GM23338 (cell line): Measurements from ENCODE around the gene MYO1E. TPM values are rescaled to one million over a fixed set of nuclear protein-coding genes. Genes with fewer than 3 reads are reported as not detected.

Experiments
- ATAC-seq: fragments of 200-7000 bp; cut with Tn5 transposase; 3 replicates; pipeline ENCODE4 v1.9.1; 2020
- DNase-seq: peaks from one replicate; pipeline ENCODE4 v3.0.0-alpha.2; 2015; ENCODE audit warnings: low spot score
- H2AFZ ChIP-seq: fragments of 200-600 bp; sonication (generic); 2 replicates; pipeline ENCODE4 v1.8.0; 2016; ENCODE audit warnings: antibody characterized with exemption, mild to moderate bottlenecking, moderate library complexity
- H3F3A ChIP-seq: fragments of 200-600 bp; sonication (generic); replicated peaks from 2 replicates; pipeline ENCODE4 v1.8.0; 2017; ENCODE audit warnings: antibody characterized with exemption, mixed run types, low read depth
- H3K27ac ChIP-seq: fragments of 200-600 bp; sonication (generic); 2 replicates; pipeline ENCODE4 v1.6.1; 2016; ENCODE audit warnings: low read depth
- H3K27me3 ChIP-seq: fragments of 200-600 bp; sonication (generic); 2 replicates; pipeline ENCODE4 v1.8.0; 2016; ENCODE audit warnings: mild to moderate bottlenecking, mixed run types, moderate library complexity; ENCODE audit not compliant: insufficient read depth
- H3K36me3 ChIP-seq: fragments of 200-600 bp; sonication (generic); 2 replicates; pipeline ENCODE4 v1.8.0; 2016; ENCODE audit warnings: mild to moderate bottlenecking; ENCODE audit not compliant: insufficient read depth
- H3K4me1 ChIP-seq: fragments of 200-600 bp; sonication (generic); 2 replicates; pipeline ENCODE4 v1.8.0; 2016; ENCODE audit warnings: mild to moderate bottlenecking, moderate library complexity; ENCODE audit not compliant: insufficient read depth
- H3K4me2 ChIP-seq: fragments of 200-600 bp; sonication (generic); 2 replicates; pipeline ENCODE4 v1.7.1; 2017; ENCODE audit warnings: mixed run types
- H3K4me3 ChIP-seq: fragments of 200-600 bp; sonication (generic); 2 replicates; pipeline ENCODE4 v1.6.1; 2016; ENCODE audit warnings: mixed run types
- H3K79me2 ChIP-seq: fragments of 200-600 bp; sonication (generic); replicated peaks from 2 replicates; pipeline ENCODE4 v1.8.0; 2017; ENCODE audit warnings: mild to moderate bottlenecking; ENCODE audit not compliant: insufficient read depth
- H3K9me2 ChIP-seq: fragments of 200-600 bp; sonication (generic); 2 replicates; pipeline ENCODE4 v1.8.0; 2017; ENCODE audit not compliant: insufficient read depth
- H4K20me1 ChIP-seq: fragments of 200-600 bp; sonication (generic); replicated peaks from 2 replicates; pipeline ENCODE4 v1.8.0; 2017; ENCODE audit warnings: mild to moderate bottlenecking; ENCODE audit not compliant: insufficient read depth
- H3K27ac Mint-ChIP-seq: 2 replicates; pipeline ENCODE4 v1.8.0; 2020; ENCODE audit warnings: inconsistent platforms, mild to moderate bottlenecking, moderate library complexity, mixed read lengths
- H3K27me3 Mint-ChIP-seq: 3 replicates; pipeline ENCODE4 v1.8.0; 2022; ENCODE audit warnings: low read depth, mild to moderate bottlenecking, moderate library complexity, mixed read lengths, inconsistent platforms; ENCODE audit not compliant: insufficient read depth, poor library complexity
- H3K36me3 Mint-ChIP-seq: 3 replicates; pipeline ENCODE4 v1.8.0; 2021; ENCODE audit warnings: low read depth, mild to moderate bottlenecking, inconsistent platforms, moderate library complexity, mixed read lengths
- H3K4me1 Mint-ChIP-seq: 3 replicates; pipeline ENCODE4 v1.8.0; 2020; ENCODE audit warnings: mild to moderate bottlenecking, inconsistent platforms, mixed read lengths
- H3K4me3 Mint-ChIP-seq: 3 replicates; pipeline ENCODE4 v1.8.0; 2021; ENCODE audit warnings: moderate library complexity, mild to moderate bottlenecking, inconsistent platforms, mixed read lengths
- H3K9me3 Mint-ChIP-seq: 3 replicates; pipeline ENCODE4 v1.8.0; 2020; ENCODE audit warnings: moderate library complexity, mild to moderate bottlenecking, inconsistent platforms, mixed read lengths
- EZH2 ChIP-seq: fragments of 200-600 bp; sonication (generic); IDR thresholded peaks from one replicate; pipeline ENCODE4 v1.8.0; 2017; ENCODE audit warnings: antibody characterized with exemption, mild to moderate bottlenecking, low read depth; ENCODE audit not compliant: unreplicated experiment
- EZH2phosphoT487 ChIP-seq: fragments of 200-600 bp; sonication (generic); IDR thresholded peaks from one replicate; pipeline ENCODE4 v1.8.1; 2018; ENCODE audit warnings: antibody characterized with exemption; ENCODE audit not compliant: unreplicated experiment
- NANOG ChIP-seq: IDR thresholded peaks from 2 replicates; pipeline ENCODE4 v1.6.1; 2016; ENCODE audit warnings: antibody characterized with exemption, borderline replicate concordance
- POLR2AphosphoS5 ChIP-seq: IDR thresholded peaks from 2 replicates; pipeline ENCODE4 v1.6.1; 2016; ENCODE audit warnings: antibody characterized with exemption, low read depth
- STAT1 ChIP-seq: IDR thresholded peaks from one replicate; pipeline ENCODE4 v1.6.1; 2016; ENCODE audit warnings: antibody characterized with exemption; ENCODE audit not compliant: unreplicated experiment
- ZNF114 ChIP-seq: fragments of 250-450 bp; sonication (Bioruptor Pico); IDR thresholded peaks from 2 replicates; pipeline ENCODE4 v1.5.0; 2020; ENCODE audit warnings: mild to moderate bottlenecking, moderate library complexity
- ZNF331 ChIP-seq: fragments of 250-450 bp; sonication (Bioruptor Pico); IDR thresholded peaks from 2 replicates; pipeline ENCODE4 v1.5.0; 2020; ENCODE audit warnings: low read depth, mild to moderate bottlenecking, moderate library complexity
- polyA plus RNA-seq: library from polyadenylated mRNA; unstranded; fragments of >200 nt; fragmentation: Nextera tagmentation; extraction: Ambion mirVana; gene quantifications from 2 replicates; pipeline ENCODE4 v1.2.1, GENCODE V29; 2016
- total RNA-seq: library from RNA; depleted of rRNA; stranded (reverse); fragments of >200 nt; shearing (Covaris generic); gene quantifications from 2 replicates; pipeline ENCODE4 v1.2.3, GENCODE V29; 2014
- TF ChIP-seq, protein P1 (sequence below): IDR thresholded peaks from 2 replicates; pipeline ENCODE4 v1.6.1; 2016; ENCODE audit warnings: antibody characterized with exemption
- TF ChIP-seq, protein P2 (sequence below), 2 experiments: fragments of 200-600 bp in 1 of 2; sonication (generic) in 1 of 2; conservative IDR thresholded peaks; 2 replicates each; pipeline versions ENCODE4 v1.5.1 to v1.6.1; 2016 to 2017; ENCODE audit warnings: antibody characterized with exemption in 2 of 2, low read depth in 2 of 2, mild to moderate bottlenecking in 2 of 2, moderate library complexity in 1 of 2
- TF ChIP-seq, protein P3 (sequence below): fragments of 250-450 bp; sonication (Bioruptor Pico); IDR thresholded peaks from 2 replicates; pipeline ENCODE4 v1.5.0; 2020; ENCODE audit warnings: mild to moderate bottlenecking, moderate library complexity

The MYO1E gene
- total and polyA plus RNA-seq, 2 experiments from 2014 or later, result 68.3 to 131 TPM

DNA sequence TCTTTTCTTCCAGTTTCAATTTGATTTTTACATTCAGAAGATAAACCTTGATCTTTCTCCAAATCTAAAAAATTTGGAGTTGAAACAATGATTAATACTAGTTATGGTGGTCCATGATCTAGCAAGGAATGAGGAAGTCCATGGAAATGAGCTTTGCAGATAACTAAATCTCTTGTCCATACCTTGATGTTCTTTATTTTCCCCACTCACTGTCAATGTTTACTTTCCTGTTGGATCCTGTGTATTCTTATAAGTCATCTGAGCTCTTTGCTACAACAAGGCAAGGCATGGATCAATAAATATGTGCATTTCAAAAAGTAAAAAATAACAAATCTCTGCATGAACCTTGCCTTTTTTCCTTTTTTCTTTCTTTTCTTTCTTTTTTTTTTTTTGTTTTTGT, 6.2 kb upstream of the MYO1E start (continued):
- TF ChIP-seq EZH2, result no peak
- TF ChIP-seq ZNF331 (CRISPR knock-in tag), result no peak
- no peak for TF ChIP-seq EZH2phosphoT487
- TF ChIP-seq, protein P1, sequence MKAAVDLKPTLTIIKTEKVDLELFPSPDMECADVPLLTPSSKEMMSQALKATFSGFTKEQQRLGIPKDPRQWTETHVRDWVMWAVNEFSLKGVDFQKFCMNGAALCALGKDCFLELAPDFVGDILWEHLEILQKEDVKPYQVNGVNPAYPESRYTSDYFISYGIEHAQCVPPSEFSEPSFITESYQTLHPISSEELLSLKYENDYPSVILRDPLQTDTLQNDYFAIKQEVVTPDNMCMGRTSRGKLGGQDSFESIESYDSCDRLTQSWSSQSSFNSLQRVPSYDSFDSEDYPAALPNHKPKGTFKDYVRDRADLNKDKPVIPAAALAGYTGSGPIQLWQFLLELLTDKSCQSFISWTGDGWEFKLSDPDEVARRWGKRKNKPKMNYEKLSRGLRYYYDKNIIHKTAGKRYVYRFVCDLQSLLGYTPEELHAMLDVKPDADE, result no peak

DNA sequence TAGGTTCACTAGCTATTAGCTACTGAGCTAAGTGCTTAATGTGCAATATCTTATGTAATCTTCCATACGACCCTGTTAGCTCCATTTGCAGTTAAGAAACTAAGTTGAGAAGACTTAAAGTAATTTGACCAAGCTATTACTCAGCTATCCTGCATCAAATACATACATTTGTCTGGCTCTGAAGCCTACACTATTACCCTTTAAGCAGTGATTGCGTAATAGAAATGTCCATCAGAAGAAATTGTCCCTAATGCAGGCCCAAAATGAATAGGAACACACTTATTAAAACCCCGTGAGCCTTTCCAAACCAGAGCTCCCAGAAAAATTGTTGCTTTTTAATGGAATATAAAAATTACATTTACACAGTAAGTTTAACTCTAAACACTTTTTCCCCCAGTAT, 5.3 kb upstream of the MYO1E start:
- Mint-ChIP-seq H3K4me3 (no peak overlapping the region), H3K27ac (no peak overlapping the region), H3K36me3 (peaks cover 4% of the 10 kb centered on the region; the same call in 1 of the 3 replicates), H3K4me1 (no peaks in the 10 kb centered on the region; the same call in 2 of the 3 replicates), H3K27me3 (peaks cover 8% of the 10 kb centered on the region), H3K9me3 (no peaks in the 10 kb centered on the region)
- no peak overlapping the region for H2AFZ ChIP-seq
- no peaks in the 10 kb centered on the region for H3K79me2 ChIP-seq
- no peaks in the 10 kb centered on the region for H3K36me3 ChIP-seq
- no peak overlapping the region for H3K27ac ChIP-seq
- ATAC-seq (no peak), DNase-seq (no peak)
- TF ChIP-seq ZNF331 (CRISPR knock-in tag) (no peak), STAT1 (no peak), NANOG (no peak), EZH2phosphoT487 (no peak), POLR2AphosphoS5 (no peak), ZNF114 (CRISPR knock-in tag) (no peak)
- TF ChIP-seq, protein P2, sequence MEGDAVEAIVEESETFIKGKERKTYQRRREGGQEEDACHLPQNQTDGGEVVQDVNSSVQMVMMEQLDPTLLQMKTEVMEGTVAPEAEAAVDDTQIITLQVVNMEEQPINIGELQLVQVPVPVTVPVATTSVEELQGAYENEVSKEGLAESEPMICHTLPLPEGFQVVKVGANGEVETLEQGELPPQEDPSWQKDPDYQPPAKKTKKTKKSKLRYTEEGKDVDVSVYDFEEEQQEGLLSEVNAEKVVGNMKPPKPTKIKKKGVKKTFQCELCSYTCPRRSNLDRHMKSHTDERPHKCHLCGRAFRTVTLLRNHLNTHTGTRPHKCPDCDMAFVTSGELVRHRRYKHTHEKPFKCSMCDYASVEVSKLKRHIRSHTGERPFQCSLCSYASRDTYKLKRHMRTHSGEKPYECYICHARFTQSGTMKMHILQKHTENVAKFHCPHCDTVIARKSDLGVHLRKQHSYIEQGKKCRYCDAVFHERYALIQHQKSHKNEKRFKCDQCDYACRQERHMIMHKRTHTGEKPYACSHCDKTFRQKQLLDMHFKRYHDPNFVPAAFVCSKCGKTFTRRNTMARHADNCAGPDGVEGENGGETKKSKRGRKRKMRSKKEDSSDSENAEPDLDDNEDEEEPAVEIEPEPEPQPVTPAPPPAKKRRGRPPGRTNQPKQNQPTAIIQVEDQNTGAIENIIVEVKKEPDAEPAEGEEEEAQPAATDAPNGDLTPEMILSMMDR (conservative IDR thresholded peaks at IDR 0.05; ENCODE audit: low read depth in 2 of 2), result no peak
- TF ChIP-seq, protein P3, sequence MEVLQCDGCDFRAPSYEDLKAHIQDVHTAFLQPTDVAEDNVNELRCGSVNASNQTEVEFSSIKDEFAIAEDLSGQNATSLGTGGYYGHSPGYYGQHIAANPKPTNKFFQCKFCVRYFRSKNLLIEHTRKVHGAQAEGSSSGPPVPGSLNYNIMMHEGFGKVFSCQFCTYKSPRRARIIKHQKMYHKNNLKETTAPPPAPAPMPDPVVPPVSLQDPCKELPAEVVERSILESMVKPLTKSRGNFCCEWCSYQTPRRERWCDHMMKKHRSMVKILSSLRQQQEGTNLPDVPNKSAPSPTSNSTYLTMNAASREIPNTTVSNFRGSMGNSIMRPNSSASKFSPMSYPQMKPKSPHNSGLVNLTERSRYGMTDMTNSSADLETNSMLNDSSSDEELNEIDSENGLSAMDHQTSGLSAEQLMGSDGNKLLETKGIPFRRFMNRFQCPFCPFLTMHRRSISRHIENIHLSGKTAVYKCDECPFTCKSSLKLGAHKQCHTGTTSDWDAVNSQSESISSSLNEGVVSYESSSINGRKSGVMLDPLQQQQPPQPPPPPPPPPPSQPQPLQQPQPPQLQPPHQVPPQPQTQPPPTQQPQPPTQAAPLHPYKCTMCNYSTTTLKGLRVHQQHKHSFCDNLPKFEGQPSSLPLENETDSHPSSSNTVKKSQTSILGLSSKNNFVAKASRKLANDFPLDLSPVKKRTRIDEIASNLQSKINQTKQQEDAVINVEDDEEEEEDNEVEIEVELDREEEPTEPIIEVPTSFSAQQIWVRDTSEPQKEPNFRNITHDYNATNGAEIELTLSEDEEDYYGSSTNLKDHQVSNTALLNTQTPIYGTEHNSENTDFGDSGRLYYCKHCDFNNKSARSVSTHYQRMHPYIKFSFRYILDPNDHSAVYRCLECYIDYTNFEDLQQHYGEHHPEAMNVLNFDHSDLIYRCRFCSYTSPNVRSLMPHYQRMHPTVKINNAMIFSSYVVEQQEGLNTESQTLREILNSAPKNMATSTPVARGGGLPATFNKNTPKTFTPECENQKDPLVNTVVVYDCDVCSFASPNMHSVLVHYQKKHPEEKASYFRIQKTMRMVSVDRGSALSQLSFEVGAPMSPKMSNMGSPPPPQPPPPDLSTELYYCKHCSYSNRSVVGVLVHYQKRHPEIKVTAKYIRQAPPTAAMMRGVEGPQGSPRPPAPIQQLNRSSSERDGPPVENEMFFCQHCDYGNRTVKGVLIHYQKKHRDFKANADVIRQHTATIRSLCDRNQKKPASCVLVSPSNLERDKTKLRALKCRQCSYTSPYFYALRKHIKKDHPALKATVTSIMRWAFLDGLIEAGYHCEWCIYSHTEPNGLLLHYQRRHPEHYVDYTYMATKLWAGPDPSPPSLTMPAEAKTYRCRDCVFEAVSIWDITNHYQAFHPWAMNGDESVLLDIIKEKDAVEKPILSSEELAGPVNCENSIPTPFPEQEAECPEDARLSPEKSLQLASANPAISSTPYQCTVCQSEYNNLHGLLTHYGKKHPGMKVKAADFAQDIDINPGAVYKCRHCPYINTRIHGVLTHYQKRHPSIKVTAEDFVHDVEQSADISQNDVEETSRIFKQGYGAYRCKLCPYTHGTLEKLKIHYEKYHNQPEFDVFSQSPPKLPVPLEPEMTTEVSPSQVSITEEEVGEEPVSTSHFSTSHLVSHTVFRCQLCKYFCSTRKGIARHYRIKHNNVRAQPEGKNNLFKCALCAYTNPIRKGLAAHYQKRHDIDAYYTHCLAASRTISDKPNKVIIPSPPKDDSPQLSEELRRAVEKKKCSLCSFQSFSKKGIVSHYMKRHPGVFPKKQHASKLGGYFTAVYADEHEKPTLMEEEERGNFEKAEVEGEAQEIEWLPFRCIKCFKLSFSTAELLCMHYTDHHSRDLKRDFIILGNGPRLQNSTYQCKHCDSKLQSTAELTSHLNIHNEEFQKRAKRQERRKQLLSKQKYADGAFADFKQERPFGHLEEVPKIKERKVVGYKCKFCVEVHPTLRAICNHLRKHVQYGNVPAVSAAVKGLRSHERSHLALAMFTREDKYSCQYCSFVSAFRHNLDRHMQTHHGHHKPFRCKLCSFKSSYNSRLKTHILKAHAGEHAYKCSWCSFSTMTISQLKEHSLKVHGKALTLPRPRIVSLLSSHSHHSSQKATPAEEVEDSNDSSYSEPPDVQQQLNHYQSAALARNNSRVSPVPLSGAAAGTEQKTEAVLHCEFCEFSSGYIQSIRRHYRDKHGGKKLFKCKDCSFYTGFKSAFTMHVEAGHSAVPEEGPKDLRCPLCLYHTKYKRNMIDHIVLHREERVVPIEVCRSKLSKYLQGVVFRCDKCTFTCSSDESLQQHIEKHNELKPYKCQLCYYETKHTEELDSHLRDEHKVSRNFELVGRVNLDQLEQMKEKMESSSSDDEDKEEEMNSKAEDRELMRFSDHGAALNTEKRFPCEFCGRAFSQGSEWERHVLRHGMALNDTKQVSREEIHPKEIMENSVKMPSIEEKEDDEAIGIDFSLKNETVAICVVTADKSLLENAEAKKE (CRISPR knock-in tag), result no peak
- TF ChIP-seq, protein P1, result no peak
- no peaks in the 10 kb centered on the region for H4K20me1 ChIP-seq
- H3K27me3 ChIP-seq, result no peaks in the 10 kb centered on the region
- no peak overlapping the region for H3K4me2 ChIP-seq
- no peaks in the 10 kb centered on the region for H3F3A ChIP-seq
- no peak overlapping the region for H3K4me3 ChIP-seq
- no peaks in the 10 kb centered on the region for H3K4me1 ChIP-seq
- H3K9me2 ChIP-seq, result no peaks in the 10 kb centered on the region
